ENCODE data around the gene TIGD4.
"Not testable (repeated sequence)": the region's sequence is repeated elsewhere in the genome, so short reads cannot be mapped to it uniquely, and the experiment has no call there.

The TIGD4 gene

DNA sequence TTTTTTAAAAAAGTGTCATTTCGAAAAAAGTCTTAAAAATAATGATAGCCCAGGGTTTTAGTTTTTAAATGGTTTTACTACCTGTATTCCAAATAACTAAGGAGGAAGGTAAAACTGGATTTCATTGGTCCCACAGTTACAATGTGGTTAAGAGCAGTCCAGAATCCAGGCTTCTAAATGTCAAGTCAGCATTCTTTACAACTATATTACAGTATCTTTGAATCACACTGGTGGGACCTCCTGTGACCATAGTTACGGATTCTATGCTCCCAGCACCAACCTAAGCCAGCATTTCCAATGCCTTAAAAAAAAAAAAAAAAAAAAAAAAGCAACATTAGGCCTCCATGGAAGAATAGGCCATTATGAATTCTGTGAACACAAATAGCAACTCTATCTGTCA lies 6.2 kb downstream of the TIGD4 start:
- no peaks in the 10 kb centered on the region for H3K36me3 Mint-ChIP-seq (ENCODE audit: insufficient read depth)
- H3K4me3 Mint-ChIP-seq, result no peak overlapping the region
- H3K27me3 Mint-ChIP-seq, result no peaks in the 10 kb centered on the region

DNA sequence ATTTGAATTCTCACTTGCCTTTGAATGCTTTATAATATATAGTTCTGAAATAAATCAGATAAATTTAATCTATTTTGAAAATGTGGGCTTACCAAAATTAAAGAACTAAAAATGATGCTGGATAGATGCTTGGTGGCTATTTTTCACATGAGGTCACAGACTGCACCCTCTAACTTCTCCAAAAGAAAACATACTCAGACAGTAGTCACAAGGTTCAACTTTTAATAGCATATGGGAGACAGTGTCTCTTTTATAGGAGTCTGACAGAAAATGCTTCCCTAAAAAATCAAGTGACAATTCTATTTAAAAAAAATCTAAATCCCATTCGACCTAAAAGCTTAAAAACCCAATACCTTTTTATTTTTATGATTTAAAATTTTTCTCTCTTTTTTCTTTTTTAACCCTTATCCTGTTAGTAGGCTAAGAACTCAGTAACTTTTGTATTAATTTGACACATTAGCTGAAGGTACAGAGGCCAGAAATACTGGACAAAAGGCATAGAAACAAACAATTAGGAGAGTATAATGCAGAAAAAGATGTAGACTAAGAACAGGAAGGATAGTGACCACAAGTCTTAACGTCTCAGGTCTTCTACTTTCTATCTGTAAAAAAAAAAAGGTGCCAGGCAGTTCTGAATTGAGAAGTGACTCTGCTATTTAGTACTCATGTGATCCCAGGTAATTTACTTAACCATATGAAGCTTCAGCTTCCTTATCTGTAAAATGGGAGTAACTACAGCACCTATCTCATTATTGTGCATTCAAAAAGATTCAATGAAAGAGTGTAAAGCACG lies 7.6 kb downstream of the TIGD4 start:
- no peak overlapping the region for H3K27ac Mint-ChIP-seq
- ATAC-seq (replicated peaks) (peak; percentile 26), DNase-seq (no peak)
- H3K4me3 Mint-ChIP-seq, result no peak overlapping the region
- H3K27me3 Mint-ChIP-seq, result no peaks in the 10 kb centered on the region
- no peaks in the 10 kb centered on the region for H3K36me3 Mint-ChIP-seq (ENCODE audit: insufficient read depth)
- H3K9me3 Mint-ChIP-seq, result no peaks in the 10 kb centered on the region
- no peaks in the 10 kb centered on the region for H3K4me1 Mint-ChIP-seq (ENCODE audit: low read depth in 2 of 2)

More for the DNA sequence above, 6.2 kb downstream of the TIGD4 start:
- peaks cover 0 to 1% of the 10 kb centered on the region in 2 donors for H3K4me1 Mint-ChIP-seq (ENCODE audit: low read depth in 2 of 2)
- DNase-seq, result no peak
- no peak for ATAC-seq (replicated peaks)
- no peaks in the 10 kb centered on the region for H3K9me3 Mint-ChIP-seq
- no peak overlapping the region for H3K27ac Mint-ChIP-seq

DNA sequence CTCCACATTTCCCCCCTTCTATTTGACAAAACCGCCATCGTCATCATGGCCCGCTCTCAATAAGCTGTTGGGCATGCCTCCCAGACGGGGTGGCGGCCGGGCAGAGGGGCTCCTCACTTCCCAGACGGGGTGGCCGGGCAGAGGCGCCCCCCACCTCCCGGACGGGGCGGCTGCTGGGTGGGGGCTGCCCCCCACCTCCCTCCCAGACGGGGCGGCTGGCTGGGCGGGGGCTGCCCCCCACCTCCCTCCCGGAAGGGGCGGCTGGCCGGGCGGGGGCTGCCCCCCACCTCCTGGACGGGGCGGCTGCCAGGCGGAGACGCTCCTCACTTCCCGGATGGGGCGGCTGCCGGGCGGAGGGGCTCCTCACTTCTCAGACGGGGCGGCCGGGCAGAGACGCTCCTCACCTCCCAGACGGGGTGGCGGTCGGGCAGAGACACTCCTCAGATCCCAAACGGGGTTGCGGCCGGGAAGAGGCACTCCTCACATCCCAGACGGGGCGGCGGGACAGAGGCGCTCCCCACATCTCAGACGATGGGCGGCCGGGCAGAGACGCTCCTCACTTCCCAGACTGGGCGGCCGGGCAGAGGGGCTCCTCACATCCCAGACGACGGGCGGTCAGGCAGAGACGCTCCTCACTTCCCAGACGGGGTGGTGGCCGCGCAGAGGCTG lies 14.3 kb downstream of the TIGD4 start:
- not testable (repeated sequence) for H3K9me3 Mint-ChIP-seq; H3K27me3 Mint-ChIP-seq; H3K4me1 Mint-ChIP-seq (ENCODE audit: low read depth in 2 of 2); DNase-seq; H3K27ac Mint-ChIP-seq; H3K4me3 Mint-ChIP-seq; ATAC-seq (replicated peaks); H3K36me3 Mint-ChIP-seq (ENCODE audit: insufficient read depth)

DNA sequence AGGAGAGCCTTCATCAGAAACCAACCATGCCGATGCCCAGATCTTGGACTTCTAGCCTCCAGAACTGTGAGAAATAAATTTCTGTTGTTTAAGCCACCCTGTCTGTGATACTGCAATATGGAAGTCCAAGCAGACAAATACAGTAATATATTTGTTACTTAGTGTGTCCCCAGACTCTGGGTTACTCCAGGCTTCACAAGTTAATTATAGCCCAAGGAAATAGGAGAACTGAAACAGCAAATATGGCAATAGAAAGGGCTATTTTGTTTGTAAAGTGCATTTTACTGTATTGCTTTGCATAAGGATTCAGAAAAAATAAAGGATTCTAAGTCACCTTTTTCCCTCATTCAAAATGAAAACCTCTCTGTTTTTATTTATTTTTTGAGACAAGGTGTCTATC lies 15.7 kb downstream of the TIGD4 start:
- H3K36me3 Mint-ChIP-seq (ENCODE audit: insufficient read depth), result no peaks in the 10 kb centered on the region
- no peaks in the 10 kb centered on the region for H3K4me1 Mint-ChIP-seq (ENCODE audit: low read depth in 2 of 2)

DNA sequence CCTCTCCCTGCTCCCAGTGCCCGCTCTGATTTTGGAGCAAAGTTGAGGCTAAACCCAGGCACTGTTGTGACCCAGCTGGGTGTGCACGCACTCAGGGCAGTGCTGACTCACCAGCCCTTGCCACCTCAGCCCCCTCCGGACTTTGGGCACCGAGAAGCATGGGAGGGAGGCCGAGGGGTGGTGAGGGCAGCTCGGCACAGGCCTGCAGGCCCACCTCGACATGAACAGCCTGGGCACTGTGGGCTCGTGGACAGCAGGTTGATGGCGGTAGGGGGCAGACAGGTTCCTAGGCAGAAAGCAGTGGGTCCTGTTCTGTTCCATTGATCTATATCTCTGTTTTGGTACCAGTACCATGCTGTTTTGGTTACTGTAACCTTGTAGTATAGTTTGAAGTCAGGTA lies 30.9 kb downstream of the TIGD4 start:
- no peak overlapping the region for H3K27ac Mint-ChIP-seq
- DNase-seq (no peak), ATAC-seq (replicated peaks) (no peak)
- no peak overlapping the region for H3K4me3 Mint-ChIP-seq
- peaks cover 6 to 25% of the 10 kb centered on the region in 2 donors for H3K27me3 Mint-ChIP-seq
- H3K9me3 Mint-ChIP-seq, result no peaks in the 10 kb centered on the region
- H3K4me1 Mint-ChIP-seq (ENCODE audit: low read depth in 2 of 2), result no peaks in the 10 kb centered on the region
- H3K36me3 Mint-ChIP-seq (ENCODE audit: insufficient read depth), result no peaks in the 10 kb centered on the region

More for the DNA sequence above, 15.7 kb downstream of the TIGD4 start:
- Mint-ChIP-seq H3K4me3 (no peak overlapping the region), H3K9me3 (no peaks in the 10 kb centered on the region), H3K27me3 (peaks cover under 1 to 6% of the 10 kb centered on the region in 2 donors), H3K27ac (no peak overlapping the region)
- ATAC-seq (replicated peaks) (no peak), DNase-seq (no peak)

DNA sequence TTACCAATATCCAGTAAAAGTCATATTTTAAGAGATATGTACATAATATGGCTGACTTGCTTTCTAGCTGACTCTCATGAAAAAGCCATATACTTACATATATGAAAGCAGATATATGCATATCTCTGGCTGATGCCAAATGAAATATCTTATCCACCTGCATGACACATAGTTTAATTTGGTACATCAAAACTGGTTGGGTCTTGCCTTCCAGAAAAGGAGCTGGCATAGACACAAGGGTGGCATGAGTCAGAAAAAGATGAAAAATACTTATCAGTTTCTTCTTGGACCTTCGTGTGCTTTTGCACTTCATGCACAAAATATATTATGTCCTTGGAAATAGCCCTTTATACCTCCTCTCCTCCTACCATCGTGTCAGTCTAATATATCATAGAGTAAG lies 32.1 kb downstream of the TIGD4 start:
- no peaks in the 10 kb centered on the region for H3K9me3 Mint-ChIP-seq
- H3K27me3 Mint-ChIP-seq, result peaks cover 6 to 24% of the 10 kb centered on the region in 2 donors
- no peak for ATAC-seq (replicated peaks)
- no peak overlapping the region for H3K4me3 Mint-ChIP-seq
- no peak overlapping the region for H3K27ac Mint-ChIP-seq
- H3K4me1 Mint-ChIP-seq (ENCODE audit: low read depth in 2 of 2), result no peaks in the 10 kb centered on the region
- no peaks in the 10 kb centered on the region for H3K36me3 Mint-ChIP-seq (ENCODE audit: insufficient read depth)
- no peak for DNase-seq

DNA sequence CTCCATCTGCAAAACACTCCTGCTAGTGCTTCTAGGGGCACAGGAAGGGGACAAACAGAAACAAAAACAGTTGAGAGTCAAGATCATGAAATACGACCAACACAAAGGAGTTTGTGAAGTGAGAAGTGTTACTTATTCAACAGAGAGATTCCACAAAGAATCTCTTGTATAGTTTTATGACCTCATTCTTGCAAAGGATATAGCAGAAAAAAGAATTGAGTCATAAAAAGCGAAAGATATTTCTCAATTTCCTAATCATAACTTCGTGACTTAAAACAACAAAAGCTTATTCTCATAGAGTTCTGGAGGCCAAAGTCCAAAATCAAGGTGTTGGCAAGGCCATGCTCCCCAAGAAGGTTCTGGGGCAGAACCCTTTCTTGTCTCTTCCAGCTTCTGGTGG lies 40.7 kb downstream of the TIGD4 start:
- DNase-seq (no peak), ATAC-seq (replicated peaks) (no peak)
- peaks cover 4 to 10% of the 10 kb centered on the region in 2 donors for H3K27me3 Mint-ChIP-seq
- H3K36me3 Mint-ChIP-seq (ENCODE audit: insufficient read depth), result peaks cover 4% of the 10 kb centered on the region
- peaks cover 2 to 3% of the 10 kb centered on the region in 2 donors for H3K4me1 Mint-ChIP-seq (ENCODE audit: low read depth in 2 of 2)
- no peak overlapping the region for H3K4me3 Mint-ChIP-seq
- H3K27ac Mint-ChIP-seq, result no peak overlapping the region
- no peaks in the 10 kb centered on the region for H3K9me3 Mint-ChIP-seq

DNA sequence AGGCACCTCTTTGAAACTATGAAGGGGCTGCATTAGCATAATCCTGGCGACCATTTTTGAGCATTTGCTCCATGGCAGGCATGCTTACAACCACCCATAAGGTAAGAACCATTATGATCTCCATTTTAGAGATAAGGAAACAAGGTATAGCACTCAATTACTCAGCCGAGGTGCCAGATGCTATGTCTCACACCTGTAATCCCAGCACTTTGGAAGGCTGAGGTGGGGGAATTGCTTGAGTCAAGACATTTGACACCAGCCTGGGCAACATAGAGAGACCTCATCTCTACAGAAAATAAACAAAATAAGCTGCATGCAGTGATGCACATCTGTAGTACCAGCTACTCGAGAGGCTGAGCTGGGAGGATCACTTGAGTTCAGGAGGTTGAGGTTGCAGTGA lies 43.6 kb downstream of the TIGD4 start:
- H3K4me3 Mint-ChIP-seq, result no peak overlapping the region
- H3K4me1 Mint-ChIP-seq (ENCODE audit: low read depth in 2 of 2), result peaks cover 2 to 3% of the 10 kb centered on the region in 2 donors
- no peaks in the 10 kb centered on the region for H3K9me3 Mint-ChIP-seq
- DNase-seq (no peak), ATAC-seq (replicated peaks) (no peak)
- H3K36me3 Mint-ChIP-seq (ENCODE audit: insufficient read depth), result peaks cover under 1% of the 10 kb centered on the region
- peaks cover 4 to 8% of the 10 kb centered on the region in 2 donors for H3K27me3 Mint-ChIP-seq
- no peak overlapping the region for H3K27ac Mint-ChIP-seq

DNA sequence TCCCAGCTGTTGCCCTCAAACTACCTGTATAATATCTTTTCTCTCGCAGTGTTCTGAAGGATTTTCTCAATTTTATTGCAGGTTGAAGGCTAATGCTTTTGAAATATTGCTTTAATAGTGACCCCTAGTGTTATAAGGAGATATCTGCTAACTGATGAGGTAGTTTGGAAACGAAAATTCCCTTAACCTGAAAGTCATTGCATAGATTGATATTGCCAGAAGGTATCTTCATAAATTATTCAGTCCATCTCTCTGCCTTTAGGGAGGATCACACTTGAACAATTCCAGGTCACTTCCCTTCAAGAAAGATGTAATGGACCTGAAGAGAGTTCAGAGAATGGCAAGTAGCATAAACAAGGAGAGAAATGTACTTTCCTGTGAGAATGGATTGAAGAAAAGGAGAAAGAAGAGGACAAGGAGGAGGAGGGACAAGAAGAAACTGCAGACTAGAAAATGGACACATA lies 44.1 kb downstream of the TIGD4 start:
- H3K4me3 Mint-ChIP-seq, result no peak overlapping the region
- no peak overlapping the region for H3K27ac Mint-ChIP-seq
- no peak for DNase-seq
- H3K27me3 Mint-ChIP-seq, result peaks cover 4 to 8% of the 10 kb centered on the region in 2 donors
- H3K36me3 Mint-ChIP-seq (ENCODE audit: insufficient read depth), result no peaks in the 10 kb centered on the region
- ATAC-seq (replicated peaks), result peak; percentile 56
- H3K9me3 Mint-ChIP-seq, result no peaks in the 10 kb centered on the region
- peaks cover 2 to 3% of the 10 kb centered on the region in 2 donors for H3K4me1 Mint-ChIP-seq (ENCODE audit: low read depth in 2 of 2)

DNA sequence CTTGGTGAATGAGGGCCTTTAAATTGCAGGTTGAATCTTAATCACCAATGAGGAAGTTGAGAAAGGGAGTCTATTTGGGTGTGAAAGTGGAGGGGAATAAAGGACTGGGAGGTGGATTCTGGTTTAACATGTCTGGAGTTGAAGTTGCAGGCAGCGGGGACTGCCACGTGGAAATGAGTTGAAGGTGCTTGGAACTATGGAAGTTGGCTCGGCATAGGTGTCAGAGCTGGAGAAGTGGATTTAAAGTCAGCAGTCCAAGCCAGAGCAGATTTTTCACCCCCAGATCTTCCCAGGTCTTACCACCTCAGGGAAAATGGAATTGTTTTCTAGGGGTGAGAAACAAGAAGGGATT lies 44.9 kb downstream of the TIGD4 start:
- Mint-ChIP-seq H3K4me3 (no peak overlapping the region), H3K27me3 (peaks cover 4 to 8% of the 10 kb centered on the region in 2 donors), H3K36me3 (ENCODE audit: insufficient read depth) (no peaks in the 10 kb centered on the region), H3K27ac (no peak overlapping the region), H3K9me3 (no peaks in the 10 kb centered on the region), H3K4me1 (ENCODE audit: low read depth in 2 of 2) (peaks cover 2 to 3% of the 10 kb centered on the region in 2 donors)
- ATAC-seq (replicated peaks), result no peak
- no peak for DNase-seq

DNA sequence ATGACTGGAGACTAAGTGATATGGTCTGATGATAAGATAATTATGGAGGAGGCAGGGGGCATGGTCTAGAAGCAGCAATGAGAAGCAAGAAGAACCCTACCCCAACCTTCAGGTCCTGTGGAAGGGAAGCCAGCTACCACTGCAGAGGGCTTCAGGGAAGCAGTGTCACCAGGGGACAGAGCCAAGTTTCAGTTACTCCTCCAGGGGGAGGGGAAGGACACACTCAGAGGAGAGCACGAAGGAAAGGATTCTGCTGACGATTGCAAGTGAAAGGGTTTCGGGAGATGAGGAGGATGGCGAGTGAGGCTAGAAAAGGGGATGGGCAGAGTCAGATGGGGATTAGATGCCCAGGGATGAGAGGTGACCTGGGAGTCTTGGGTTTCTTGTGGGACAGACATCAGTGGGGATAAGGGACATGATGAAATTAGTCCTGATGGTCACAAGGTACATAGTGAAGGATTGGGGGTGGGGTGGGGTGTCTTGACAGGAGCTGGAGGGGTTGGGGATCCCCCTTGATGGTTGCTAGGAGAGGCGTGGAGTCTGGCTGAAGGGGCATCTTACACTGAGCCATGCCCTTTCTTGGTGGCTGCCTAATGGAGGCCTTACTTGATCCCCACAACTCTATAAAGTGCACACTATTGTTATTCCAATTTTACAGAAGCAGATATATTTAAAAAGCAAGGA lies 45.4 kb downstream of the TIGD4 start:
- H3K27ac Mint-ChIP-seq, result no peak overlapping the region

DNA sequence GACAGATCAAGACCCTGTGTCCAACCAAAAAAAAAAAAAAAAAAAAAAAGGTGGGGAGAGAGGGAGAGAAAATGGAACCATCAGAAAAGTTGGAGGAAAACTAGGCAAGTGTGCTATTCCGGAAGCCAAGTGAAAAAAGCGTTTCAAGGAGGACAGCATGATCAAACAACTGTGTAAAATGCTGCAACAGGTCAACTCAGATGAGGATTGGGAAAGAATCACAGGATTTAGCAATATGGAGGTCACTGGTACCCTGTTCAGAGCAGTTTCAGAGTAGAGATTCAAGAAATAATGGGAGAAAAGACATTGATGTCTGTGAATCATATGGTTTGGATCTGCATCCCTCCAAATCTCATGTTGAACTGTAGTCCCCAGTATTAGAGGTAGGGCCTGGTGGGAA lies 47.5 kb downstream of the TIGD4 start:
- Mint-ChIP-seq H3K4me3 (no peak overlapping the region), H3K27ac (no peak overlapping the region), H3K9me3 (no peaks in the 10 kb centered on the region), H3K27me3 (peaks cover 10 to 19% of the 10 kb centered on the region in 2 donors), H3K36me3 (ENCODE audit: insufficient read depth) (no peaks in the 10 kb centered on the region), H3K4me1 (ENCODE audit: low read depth in 2 of 2) (peaks cover 2 to 3% of the 10 kb centered on the region in 2 donors)
- ATAC-seq (replicated peaks), result no peak
- no peak for DNase-seq

More for the DNA sequence above, 45.4 kb downstream of the TIGD4 start:
- no peak for ATAC-seq (replicated peaks)
- Mint-ChIP-seq H3K36me3 (ENCODE audit: insufficient read depth) (no peaks in the 10 kb centered on the region), H3K4me3 (no peak overlapping the region), H3K4me1 (ENCODE audit: low read depth in 2 of 2) (peaks cover 2 to 3% of the 10 kb centered on the region in 2 donors), H3K9me3 (no peaks in the 10 kb centered on the region), H3K27me3 (peaks cover 4 to 8% of the 10 kb centered on the region in 2 donors)
- DNase-seq, result no peak

DNA sequence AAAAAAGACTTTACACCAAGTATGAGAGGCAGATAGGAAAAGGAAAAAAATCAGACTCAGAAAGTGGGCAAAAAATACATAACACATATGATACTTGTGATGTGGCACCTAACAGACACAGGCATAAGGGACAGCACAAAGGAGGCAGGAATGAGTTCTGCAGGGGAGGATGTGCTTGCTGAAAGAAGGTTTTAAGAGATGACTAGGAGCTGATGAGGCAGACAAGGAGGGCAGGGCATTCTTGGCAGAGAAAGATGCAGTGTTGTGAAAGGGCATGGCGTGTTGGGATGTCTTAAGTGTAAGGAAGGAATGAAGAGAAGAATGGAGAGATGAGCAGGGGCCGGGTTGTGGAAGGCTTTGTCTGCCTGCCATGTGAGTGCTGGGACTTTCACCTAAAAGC lies 50.1 kb downstream of the TIGD4 start:
- H3K4me1 Mint-ChIP-seq (ENCODE audit: low read depth in 2 of 2), result no peaks in the 10 kb centered on the region
- H3K27me3 Mint-ChIP-seq, result peaks cover 6 to 11% of the 10 kb centered on the region in 2 donors
- no peak for ATAC-seq (replicated peaks)

More for the DNA sequence above, 50.1 kb downstream of the TIGD4 start:
- H3K9me3 Mint-ChIP-seq, result no peaks in the 10 kb centered on the region
- no peak overlapping the region for H3K4me3 Mint-ChIP-seq
- DNase-seq, result no peak
- H3K36me3 Mint-ChIP-seq (ENCODE audit: insufficient read depth), result peaks cover 2% of the 10 kb centered on the region
- no peak overlapping the region for H3K27ac Mint-ChIP-seq
